Loucy (cell line): ENCODE results near the gene ASTN2.

Source experiments
- H2AFZ ChIP-seq: fragments of 200-600 bp; sonication (generic); 2 replicates; pipeline ENCODE4 v1.6.0; 2016; ENCODE audit warnings: antibody characterized with exemption, mild to moderate bottlenecking, low read length, moderate library complexity
- H3F3A ChIP-seq: fragments of 200-600 bp; 2 replicates; pipeline ENCODE4 v1.6.0; 2016; ENCODE audit warnings: antibody characterized with exemption, low read depth, mild to moderate bottlenecking
- H3K27me3 ChIP-seq: fragments of 200-600 bp; sonication (generic); 2 replicates; pipeline ENCODE4 v1.6.1; 2014; ENCODE audit warnings: low read length, mild to moderate bottlenecking; ENCODE audit not compliant: insufficient read depth, poor library complexity, severe bottlenecking
- H3K36me3 ChIP-seq: fragments of 200-600 bp; sonication (generic); 2 replicates; pipeline ENCODE4 v1.6.1; 2016; ENCODE audit warnings: low read length; ENCODE audit not compliant: insufficient read depth
- H3K4me1 ChIP-seq: fragments of 200-600 bp; sonication (generic); 2 replicates; pipeline ENCODE4 v1.5.1; 2014; ENCODE audit warnings: low read length, mild to moderate bottlenecking; ENCODE audit not compliant: insufficient read depth, poor library complexity, severe bottlenecking
- H3K4me2 ChIP-seq: fragments of 200-600 bp; sonication (generic); 2 replicates; pipeline ENCODE4 v1.6.0; 2014; ENCODE audit warnings: antibody characterized with exemption, low read length, low read depth, mild to moderate bottlenecking; ENCODE audit not compliant: poor library complexity, severe bottlenecking
- H3K4me3 ChIP-seq: fragments of 200-600 bp; sonication (generic); 2 replicates; pipeline ENCODE4 v1.5.1; 2014; ENCODE audit warnings: low read length, mild to moderate bottlenecking, mixed read lengths; ENCODE audit not compliant: poor library complexity, severe bottlenecking
- H3K79me2 ChIP-seq: fragments of 200-600 bp; sonication (generic); 2 replicates; pipeline ENCODE4 v1.6.1; 2014; ENCODE audit warnings: low read length; ENCODE audit not compliant: insufficient read depth
- H3K9ac ChIP-seq: fragments of 200-600 bp; sonication (generic); 2 replicates; pipeline ENCODE4 v1.6.0; 2014; ENCODE audit warnings: mild to moderate bottlenecking, low read depth, low read length, moderate library complexity; ENCODE audit not compliant: poor library complexity, severe bottlenecking
- H3K9me2 ChIP-seq: fragments of 200-600 bp; sonication (generic); replicated peaks from 2 replicates; pipeline ENCODE4 v1.6.1; 2016; ENCODE audit warnings: low read depth, low read length, mixed read lengths
- H3K9me3 ChIP-seq: fragments of 200-600 bp; sonication (generic); 2 replicates; pipeline ENCODE4 v1.6.1; 2014; ENCODE audit warnings: mild to moderate bottlenecking, antibody characterized with exemption, low read length, low read depth; ENCODE audit not compliant: insufficient read depth
- H4K20me1 ChIP-seq: fragments of 200-600 bp; sonication (generic); 2 replicates; pipeline ENCODE4 v1.6.0; 2014; ENCODE audit warnings: antibody characterized with exemption, low read length, mild to moderate bottlenecking; ENCODE audit not compliant: insufficient read depth, poor library complexity, severe bottlenecking
- EZH2phosphoT487 ChIP-seq: fragments of 200-600 bp; IDR thresholded peaks from 2 replicates; pipeline ENCODE4 v1.6.1; 2018; ENCODE audit warnings: antibody characterized with exemption, mild to moderate bottlenecking, moderate library complexity, borderline replicate concordance
- TF ChIP-seq, protein P1 (sequence below): fragments of 200-600 bp; sonication (generic); conservative IDR thresholded peaks from 2 replicates; pipeline ENCODE4 v1.5.1; 2014; ENCODE audit warnings: mild to moderate bottlenecking, antibody characterized with exemption, low read length

Gene ASTN2

DNA sequence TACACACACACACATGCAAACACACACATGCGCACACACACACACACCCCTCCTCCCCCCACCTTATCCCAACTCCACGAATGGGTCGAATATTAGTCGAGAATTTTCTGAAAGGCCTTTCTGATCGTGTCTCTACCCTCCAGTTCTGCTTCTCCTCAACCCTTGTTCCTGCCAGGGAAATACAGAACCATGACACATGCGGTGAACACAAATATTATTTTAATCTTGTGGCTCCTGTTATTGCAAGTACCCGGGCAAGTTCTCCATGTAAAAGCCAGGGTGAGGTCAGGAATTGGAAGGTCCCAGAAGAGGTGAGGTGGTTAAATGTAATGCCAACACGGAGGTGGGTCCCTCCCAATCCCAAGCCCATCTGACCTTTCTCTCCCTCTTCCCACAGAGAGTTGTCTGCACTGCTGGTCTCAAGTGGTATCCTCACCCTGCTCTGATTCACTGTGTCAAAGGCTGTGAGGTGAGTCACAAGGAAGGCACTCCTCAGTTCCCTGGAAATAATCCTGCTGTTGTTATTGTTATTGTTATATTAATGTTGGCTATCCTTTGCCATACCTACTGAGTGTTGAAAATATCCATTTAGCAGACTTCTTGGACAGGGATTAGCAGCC lies 1037.6 kb downstream of the ASTN2 start:
- H3K4me1 ChIP-seq: no peaks in the 10 kb centered on the region
- H3K9ac ChIP-seq: no peak overlapping the region
- H3K4me3 ChIP-seq: no peak overlapping the region
- H3K9me3 ChIP-seq: no peaks in the 10 kb centered on the region; the same call in 1 of the 2 replicates
- TF ChIP-seq EZH2phosphoT487: no peak
- TF ChIP-seq, protein P1, sequence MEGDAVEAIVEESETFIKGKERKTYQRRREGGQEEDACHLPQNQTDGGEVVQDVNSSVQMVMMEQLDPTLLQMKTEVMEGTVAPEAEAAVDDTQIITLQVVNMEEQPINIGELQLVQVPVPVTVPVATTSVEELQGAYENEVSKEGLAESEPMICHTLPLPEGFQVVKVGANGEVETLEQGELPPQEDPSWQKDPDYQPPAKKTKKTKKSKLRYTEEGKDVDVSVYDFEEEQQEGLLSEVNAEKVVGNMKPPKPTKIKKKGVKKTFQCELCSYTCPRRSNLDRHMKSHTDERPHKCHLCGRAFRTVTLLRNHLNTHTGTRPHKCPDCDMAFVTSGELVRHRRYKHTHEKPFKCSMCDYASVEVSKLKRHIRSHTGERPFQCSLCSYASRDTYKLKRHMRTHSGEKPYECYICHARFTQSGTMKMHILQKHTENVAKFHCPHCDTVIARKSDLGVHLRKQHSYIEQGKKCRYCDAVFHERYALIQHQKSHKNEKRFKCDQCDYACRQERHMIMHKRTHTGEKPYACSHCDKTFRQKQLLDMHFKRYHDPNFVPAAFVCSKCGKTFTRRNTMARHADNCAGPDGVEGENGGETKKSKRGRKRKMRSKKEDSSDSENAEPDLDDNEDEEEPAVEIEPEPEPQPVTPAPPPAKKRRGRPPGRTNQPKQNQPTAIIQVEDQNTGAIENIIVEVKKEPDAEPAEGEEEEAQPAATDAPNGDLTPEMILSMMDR: no peak
- no peaks in the 10 kb centered on the region for H3K36me3 ChIP-seq
- H3K9me2 ChIP-seq: no peaks in the 10 kb centered on the region
- H2AFZ ChIP-seq: no peak overlapping the region
- H3K27me3 ChIP-seq: no peaks in the 10 kb centered on the region
- H3F3A ChIP-seq: no peaks in the 10 kb centered on the region
- no peaks in the 10 kb centered on the region for H3K79me2 ChIP-seq
- no peak overlapping the region for H3K4me2 ChIP-seq
- no peaks in the 10 kb centered on the region for H4K20me1 ChIP-seq
